CD4-positive, alpha-beta T cell treated with Interferon alpha-2 for 1 hour (primary cell): ENCODE data around the gene RTBDN.
"Not testable (repeated sequence)": the region's sequence is repeated elsewhere in the genome, so short reads cannot be mapped to it uniquely, and the experiment has no call there.

ENCODE experiments used
- DNase-seq, 2 donors: peaks; one replicate each; pipeline ENCODE4 v3.0.0-alpha.2; 2020 to 2022

Gene RTBDN

DNA sequence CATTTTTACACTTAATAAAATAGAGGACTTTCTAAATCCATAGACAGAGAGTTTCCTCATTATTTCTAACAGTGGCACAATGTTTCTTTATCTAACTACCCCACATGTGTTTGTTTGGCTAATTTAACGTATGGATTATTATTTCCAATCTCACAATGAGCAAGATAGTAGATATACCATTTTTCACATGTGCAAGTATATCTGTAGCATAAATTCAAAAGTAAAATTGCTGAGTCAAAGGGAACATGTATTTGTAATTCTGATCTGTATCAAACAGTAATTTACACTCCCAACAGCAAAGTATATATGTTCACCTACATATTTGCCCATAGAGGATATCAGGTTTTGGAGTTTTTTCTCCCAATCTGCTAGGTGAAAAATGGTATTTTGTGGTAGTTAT is 22.3 kb upstream of the RTBDN start:
- DNase-seq: no peak

DNA sequence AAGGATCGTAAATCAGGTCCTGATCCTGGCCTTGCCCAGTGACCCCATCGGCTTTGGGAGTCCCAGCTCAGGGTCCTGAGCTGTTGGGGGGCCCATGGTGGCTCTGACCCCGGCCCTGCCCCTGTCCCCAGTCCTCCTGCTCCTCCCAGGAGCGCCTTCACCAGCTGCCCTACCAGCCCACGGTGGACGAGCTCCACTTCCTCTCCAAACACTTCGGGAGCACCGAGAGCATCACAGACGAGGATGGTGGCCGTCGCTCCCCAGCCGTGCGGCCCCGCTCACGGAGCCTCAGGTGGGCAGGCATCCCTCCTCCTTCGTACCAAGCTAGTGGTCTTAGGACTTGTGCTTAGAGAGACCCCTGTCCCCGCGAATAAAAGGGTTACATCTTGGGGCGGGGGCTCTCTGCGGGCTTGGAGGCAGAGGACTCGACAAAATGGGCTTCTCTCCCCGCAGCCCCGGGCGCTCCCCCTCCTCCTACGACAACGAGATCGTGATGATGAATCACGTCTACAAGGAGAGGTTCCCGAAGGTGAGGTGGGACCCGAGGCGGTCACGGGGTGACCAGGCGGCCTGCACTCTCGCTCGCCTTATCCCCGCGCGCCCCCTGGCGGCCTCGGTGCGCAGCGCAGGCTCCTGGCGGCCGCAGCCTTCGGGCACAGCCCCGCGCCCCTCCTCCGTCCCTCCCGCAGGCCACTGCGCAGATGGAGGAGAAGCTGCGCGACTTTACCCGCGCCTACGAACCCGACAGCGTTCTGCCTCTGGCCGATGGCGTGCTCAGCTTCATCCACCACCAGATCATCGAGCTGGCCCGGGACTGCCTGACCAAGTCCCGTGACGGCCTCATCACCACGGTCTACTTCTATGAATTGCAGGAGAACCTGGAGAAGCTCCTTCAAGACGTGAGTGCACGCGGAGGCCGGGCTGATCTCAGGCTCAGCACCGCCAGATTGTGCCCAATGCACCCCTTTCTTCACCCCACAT is 13.1 kb upstream of the RTBDN start:
- DNase-seq: peak; percentile 79 to 85

DNA sequence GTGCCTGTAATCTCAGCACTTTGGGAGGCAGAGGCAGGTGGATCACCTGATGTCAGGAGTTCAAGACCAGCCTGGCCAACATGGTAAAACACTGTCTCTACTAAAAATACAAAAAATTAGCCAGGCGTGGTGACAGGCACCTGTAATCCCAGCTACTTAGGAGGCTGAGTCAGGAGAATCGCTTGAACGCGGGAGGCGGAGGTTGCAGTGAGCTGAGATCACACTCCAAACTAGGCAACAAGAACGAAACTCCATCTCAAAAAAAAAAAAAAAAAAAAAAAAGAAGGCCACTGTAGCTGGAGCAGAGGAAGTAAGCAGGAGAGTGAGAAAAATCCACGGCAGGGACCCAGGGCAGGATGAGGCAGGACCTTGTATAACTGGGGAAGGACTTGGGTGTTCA is 12.2 kb upstream of the RTBDN start:
- DNase-seq: not testable (repeated sequence)

GRCh38 chr19:12843999-12844732 is 9.8 kb upstream of the RTBDN start:
- no peak for DNase-seq

- no peak for DNase-seq
Observed at GRCh38 chr19:12843328-12843727, 8.9 kb upstream of the RTBDN start.

DNA sequence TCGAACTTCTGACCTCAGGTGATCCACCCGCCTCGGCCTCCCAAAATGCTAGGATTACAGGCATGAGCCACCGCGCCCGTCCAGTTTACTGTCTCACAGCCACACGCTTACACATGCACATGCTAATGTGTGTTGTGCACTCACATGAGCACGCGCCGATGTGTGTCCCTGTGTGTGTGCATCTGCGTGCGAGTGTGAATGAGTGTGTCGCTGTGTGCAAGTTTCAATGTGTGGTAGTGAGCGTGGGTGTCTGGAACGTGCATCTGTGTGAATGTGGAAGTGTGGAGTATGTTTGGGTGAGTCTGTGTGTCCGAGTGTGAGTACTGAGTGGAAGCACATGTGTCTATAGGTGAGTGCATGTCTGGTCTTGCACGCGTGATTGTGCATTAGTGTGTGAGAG is 8.1 kb upstream of the RTBDN start:
- DNase-seq: no peak

DNA sequence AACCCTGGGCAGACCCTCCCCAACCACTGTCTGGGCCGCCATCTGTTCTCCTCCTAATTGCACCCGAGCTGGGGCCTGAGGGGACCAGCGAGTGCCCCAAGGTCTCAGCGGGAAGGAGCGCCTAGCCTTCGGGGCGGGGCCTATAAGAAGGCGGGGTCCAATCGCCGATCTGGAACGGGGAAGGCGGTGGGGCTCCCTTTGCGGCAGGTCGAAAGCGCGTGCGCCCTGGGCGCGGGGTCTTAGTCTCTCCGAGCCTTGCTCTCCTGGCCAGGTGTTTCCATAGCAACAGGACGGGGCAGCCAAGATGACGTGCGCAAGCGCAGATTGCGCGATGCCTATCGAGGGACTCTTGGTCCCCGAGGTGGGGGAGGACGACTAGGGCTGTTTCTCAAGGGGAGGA is 6.7 kb upstream of the RTBDN start:
- DNase-seq: no peak

DNA sequence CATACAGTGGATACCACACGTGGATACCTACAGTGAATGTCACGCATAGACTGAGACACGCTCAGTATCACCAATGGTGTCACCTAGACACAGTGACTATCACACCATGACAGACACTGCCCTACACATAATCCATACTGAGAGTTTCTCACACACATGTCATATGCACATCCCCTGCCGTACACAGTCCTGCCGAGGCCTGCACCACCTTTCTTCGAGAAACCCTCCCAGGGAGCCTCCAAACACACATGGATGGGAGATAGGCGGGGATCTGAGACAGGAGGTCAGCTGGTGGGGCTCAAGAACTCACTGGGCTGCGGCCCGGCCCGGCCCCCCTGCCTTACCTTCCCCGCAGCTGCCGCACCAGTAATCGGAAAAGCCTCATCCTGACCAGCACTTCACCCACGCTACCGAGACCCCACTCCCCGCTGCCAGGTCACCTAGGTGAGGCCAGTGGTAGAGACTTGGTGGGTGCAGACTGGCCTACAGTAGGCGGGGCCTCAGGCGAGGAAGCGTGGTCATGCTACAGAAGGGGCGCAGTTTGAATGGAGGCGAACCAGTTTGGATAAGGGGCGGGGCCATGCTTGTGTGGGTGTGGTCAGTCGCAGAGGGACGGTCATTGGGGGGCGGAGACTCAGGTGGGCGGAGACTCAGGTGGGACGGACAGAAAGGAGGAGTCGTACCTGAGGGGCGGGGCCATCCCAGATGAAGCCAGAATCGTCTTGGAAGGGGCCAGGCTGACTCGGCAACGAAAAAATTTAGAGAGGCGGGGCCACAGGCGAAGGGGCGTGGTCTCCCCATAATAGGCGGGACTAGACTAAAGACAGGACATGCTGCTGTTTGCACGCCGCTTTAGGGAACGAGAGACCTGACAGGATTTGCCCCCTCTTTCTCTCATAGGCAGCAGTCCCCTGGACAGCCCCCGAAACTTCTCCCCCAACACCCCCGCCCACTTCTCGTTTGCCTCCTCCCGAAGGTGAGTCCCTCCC is 6.0 kb upstream of the RTBDN start:
- peak; percentile 23 to 46 for DNase-seq

GRCh38 chr19:12838886-12839756 is 4.7 kb upstream of the RTBDN start:
- DNase-seq: peak in 1 of 2 donors; percentile 39

- DNase-seq: peak; percentile 24 to 62
Observed at GRCh38 chr19:12838182-12838885, 4.0 kb upstream of the RTBDN start, which contains the start of gene MAST1. Gene MAST1, plus strand, starts transcription at chr19:12838515. Its CDS starts 58 bp downstream, at chr19:12838573.

DNA sequence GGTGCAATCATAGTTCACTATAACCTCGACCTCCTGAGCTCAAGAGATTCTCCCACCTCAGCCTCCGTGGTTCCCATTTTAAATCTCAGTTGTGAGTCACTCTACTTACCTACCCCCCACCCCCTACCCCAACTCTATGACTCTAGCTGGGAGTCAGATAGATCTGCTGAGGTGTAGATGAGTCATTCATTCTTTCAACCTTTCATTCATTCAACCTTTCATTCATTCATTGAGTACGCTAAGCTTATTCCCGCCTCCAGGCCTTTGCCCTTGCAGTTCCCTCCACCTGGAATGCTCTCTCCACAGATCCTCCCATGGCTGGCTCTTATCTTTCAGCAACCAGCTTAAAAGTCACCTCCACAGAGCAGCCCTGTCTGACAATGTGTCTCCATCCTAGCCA is 2.8 kb upstream of the RTBDN start:
- no peak for DNase-seq

DNA sequence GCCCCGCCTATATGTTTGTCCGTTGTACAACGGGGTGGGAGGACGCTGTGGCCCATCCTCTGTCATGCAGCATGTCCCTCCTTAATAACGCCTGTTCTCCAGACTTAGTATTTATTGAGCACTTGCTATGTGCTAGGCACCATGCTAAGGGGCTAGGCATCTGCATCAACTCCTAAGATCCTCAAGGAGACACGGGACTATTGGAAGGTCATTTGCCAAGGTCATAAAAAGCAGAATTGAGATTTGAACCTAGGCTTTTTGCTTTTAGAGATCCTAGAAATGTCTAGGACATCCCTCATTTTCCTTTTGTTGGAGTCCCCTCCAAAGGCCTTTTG is 2.1 kb upstream of the RTBDN start:
- no peak for DNase-seq

DNA sequence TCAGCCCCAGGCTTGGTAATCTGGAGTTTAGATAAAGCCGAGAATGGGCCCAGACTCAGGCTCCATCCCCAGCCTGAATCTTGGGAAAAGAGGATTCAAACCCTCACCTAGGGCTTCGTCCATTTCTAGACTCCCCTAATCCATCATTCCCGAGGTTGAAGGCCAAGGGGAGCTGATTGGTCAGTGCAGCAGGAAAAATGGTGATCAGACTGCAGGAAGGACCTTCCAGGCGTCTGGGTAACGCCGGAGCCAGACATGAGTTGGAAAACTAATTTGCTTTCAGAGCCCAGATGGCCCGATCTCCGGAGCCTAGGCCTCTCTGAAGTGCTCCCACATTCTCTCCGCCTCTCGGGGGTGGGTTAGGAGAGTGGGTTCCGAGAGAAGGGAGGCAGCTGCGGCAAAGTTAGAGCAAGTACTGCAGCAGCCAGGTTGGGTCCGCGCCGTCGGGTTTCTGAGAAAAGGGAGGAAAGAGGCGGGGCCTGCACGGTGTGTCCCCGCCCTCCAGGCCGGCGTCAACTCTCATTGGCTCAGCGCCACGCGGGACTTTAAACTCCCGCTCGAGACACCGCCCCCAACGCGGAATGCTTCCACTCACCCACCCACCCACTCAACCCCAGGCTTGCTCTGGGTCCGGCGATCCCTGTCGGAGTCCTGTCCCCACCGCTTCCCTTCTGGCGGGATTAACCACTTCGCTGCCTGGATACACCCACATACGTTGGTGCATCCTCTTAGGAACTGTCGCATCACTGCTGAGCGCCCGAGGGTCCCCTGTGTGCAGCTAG is 788 bp upstream of the RTBDN start:
- DNase-seq: peak in 1 of 2 donors; percentile 41

GRCh38 chr19:12833738-12834565 is 427 bp downstream of the RTBDN start:
- DNase-seq: peak; percentile 38 to 65

DNA sequence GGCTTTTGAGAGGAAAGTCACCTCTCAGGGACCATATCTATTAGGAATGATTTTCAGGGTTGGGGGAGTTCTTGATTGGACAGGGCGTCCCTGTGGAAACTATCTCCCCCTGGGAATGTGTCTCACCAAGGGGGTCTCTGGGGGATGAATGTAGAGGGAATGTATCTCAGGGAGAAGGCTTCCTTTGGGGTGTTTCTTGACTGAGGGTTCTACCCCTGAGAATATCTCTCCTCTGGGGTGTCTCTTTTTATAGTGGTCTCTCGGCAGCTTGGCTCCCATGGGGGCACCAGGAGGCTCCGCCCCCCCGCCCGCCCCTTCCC is 1.0 kb downstream of the RTBDN start:
- DNase-seq: no peak

DNA sequence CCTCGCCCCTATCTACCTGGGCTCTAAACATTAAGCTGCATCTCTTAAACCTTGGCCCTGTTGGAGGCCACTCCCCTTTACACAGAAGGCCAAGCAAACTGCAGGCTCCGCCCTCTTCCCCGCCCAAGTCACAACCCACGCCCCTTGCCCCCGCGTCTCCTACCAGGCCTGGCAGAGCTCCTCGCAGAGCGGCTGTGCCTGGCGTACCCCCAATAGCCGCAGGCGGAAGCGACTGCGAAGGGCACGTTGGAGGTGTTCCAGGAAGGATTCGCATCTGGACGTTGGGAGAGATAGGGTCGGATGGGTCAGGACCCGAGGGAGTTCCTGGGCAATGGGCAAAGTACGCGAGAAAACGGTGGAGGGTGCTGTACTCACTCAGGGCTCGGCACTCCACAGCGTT is 5.9 kb downstream of the RTBDN start:
- peak in 1 of 2 donors; percentile 15 for DNase-seq

DNA sequence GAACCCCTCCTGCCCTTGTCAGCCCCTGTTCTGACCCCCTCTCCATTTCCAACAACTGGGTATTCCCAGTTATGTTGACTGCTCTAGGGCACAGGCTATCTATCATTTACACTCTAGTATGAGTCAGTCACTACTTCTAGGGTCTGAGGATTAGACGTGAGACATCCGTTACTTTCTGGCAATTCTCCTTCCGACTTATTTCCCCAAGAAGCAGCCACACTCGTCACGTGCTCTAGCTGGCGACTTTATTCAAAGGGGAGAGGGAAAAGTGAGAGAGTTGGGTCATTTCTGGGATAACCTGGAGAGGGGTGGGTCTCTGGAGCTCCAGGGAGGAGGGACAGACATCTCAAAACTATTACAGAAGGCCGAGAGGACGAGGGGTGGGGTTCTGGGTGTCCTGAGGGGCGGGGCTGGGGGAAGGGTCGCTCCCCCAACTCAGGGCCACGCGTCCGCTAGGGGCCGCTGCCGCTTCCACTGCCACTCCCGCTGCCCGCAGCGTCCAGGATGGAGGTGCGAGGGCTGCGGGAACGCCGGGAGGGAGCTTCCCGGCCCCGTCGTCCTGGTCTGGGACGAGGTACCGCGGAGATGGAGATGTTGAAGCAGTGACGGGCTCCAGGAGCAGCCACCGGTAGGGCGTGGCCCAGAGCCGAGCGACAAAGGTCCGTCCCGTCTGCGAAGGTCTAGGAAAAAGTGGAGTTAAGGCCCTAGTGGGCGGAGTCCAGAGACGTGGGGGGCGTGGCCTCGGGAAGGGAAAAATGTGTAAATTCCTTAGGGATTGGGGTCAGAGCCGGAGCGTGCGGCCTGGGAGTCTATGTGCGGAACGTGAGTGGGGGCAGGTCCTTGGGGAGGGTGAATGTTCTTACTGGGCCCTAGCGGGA is 8.9 kb downstream of the RTBDN start:
- no peak for DNase-seq

GRCh38 chr19:12821761-12822160 is 12.6 kb downstream of the RTBDN start:
- no peak for DNase-seq
